ENCODE measurements around the gene CAND2. TPM values are rescaled to one million over a fixed set of nuclear protein-coding genes. Genes with fewer than 3 reads are reported as not detected.

CAND2 gene
- total and polyA plus RNA-seq, 2 of the 8 experiments (the other 6 are each of a cell fraction or from before 2014, with no cell fraction given), result 8.7 TPM

GRCh38 chr3:12780751-12781150, 15.7 kb upstream of the CAND2 start (continued):
- no peak for TF ChIP-seq USF2 (IDR thresholded peaks at IDR 0.05; ENCODE audit: low read length)
- no peak for TF ChIP-seq SP4 (IDR thresholded peaks at IDR 0.05; ENCODE audit: low read length)
- TF ChIP-seq BACH1 (IDR thresholded peaks at IDR 0.05; ENCODE audit: low read length), result no peak
- TF ChIP-seq POLR2AphosphoS5 (IDR thresholded peaks at IDR 0.05; ENCODE audit: low read depth, low read length), result no peak

Measured in H1 (cell line).